GM23248 (cell line): ENCODE results near the gene RPUSD2. TPM values are rescaled to one million over a fixed set of nuclear protein-coding genes. Genes with fewer than 3 reads are reported as not detected.

ENCODE experiments used
- DNase-seq: peaks from one replicate; pipeline ENCODE4 v3.0.0-alpha.2; 2015
- H2AFZ ChIP-seq: fragments of 200-600 bp; sonication (generic); 2 replicates; pipeline ENCODE4 v1.6.1; 2016; ENCODE audit warnings: antibody characterized with exemption
- H3F3A ChIP-seq: fragments of 200-600 bp; sonication (generic); 2 replicates; pipeline ENCODE4 v1.6.1; 2016; ENCODE audit warnings: mild to moderate bottlenecking, antibody characterized with exemption, mixed run types; ENCODE audit not compliant: insufficient read depth
- H3K27ac ChIP-seq: fragments of 200-600 bp; sonication (generic); 2 replicates; pipeline ENCODE4 v1.5.1; 2016; ENCODE audit warnings: mild to moderate bottlenecking
- H3K27me3 ChIP-seq: fragments of 200-600 bp; sonication (generic); replicated peaks from 2 replicates; pipeline ENCODE4 v1.6.1; 2016; ENCODE audit warnings: mild to moderate bottlenecking; ENCODE audit not compliant: insufficient read depth
- H3K36me3 ChIP-seq: fragments of 200-600 bp; sonication (generic); 2 replicates; pipeline ENCODE4 v1.6.1; 2016; ENCODE audit warnings: low read depth, mild to moderate bottlenecking
- H3K4me1 ChIP-seq: fragments of 200-600 bp; sonication (generic); 2 replicates; pipeline ENCODE4 v1.6.1; 2016; ENCODE audit warnings: mild to moderate bottlenecking; ENCODE audit not compliant: insufficient read depth
- H3K4me2 ChIP-seq: fragments of 200-600 bp; sonication (generic); one replicate; pipeline ENCODE4 v1.6.1; 2016; ENCODE audit warnings: mild to moderate bottlenecking; ENCODE audit not compliant: unreplicated experiment
- H3K4me3 ChIP-seq: fragments of 200-600 bp; sonication (generic); 2 replicates; pipeline ENCODE4 v1.5.1; 2016; ENCODE audit warnings: mild to moderate bottlenecking
- H3K79me2 ChIP-seq: fragments of 200-600 bp; sonication (generic); 2 replicates; pipeline ENCODE4 v1.6.1; 2016; ENCODE audit warnings: mild to moderate bottlenecking; ENCODE audit not compliant: insufficient read depth
- H3K9ac ChIP-seq: fragments of 200-600 bp; sonication (generic); 2 replicates; pipeline ENCODE4 v1.6.1; 2016; ENCODE audit warnings: mild to moderate bottlenecking
- H3K9me2 ChIP-seq: fragments of 200-600 bp; sonication (generic); 2 replicates; pipeline ENCODE4 v1.6.1; 2016; ENCODE audit warnings: mixed run types, mild to moderate bottlenecking, moderate library complexity; ENCODE audit not compliant: insufficient read depth
- H3K9me3 ChIP-seq: fragments of 200-600 bp; sonication (generic); one replicate; pipeline ENCODE4 v1.6.1; 2017; ENCODE audit warnings: low read depth
- H4K20me1 ChIP-seq: fragments of 200-600 bp; sonication (generic); 2 replicates; pipeline ENCODE4 v1.6.0; 2016; ENCODE audit not compliant: insufficient read depth
- EZH2 ChIP-seq: fragments of 200-600 bp; sonication (generic); IDR thresholded peaks from 2 replicates; pipeline ENCODE4 v1.6.1; 2018; ENCODE audit warnings: antibody characterized with exemption, mild to moderate bottlenecking; ENCODE audit not compliant: insufficient read depth, poor library complexity, severe bottlenecking
- EZH2phosphoT487 ChIP-seq: fragments of 200-600 bp; sonication (generic); IDR thresholded peaks from 2 replicates; pipeline ENCODE4 v1.6.1; 2018; ENCODE audit warnings: antibody characterized with exemption, moderate library complexity, mild to moderate bottlenecking, low read depth; ENCODE audit not compliant: insufficient read depth
- WGBS, 2 experiments: methylation state at CpG; one replicate each; pipeline ENCODE4 v1.1.6; 2015 to 2017; ENCODE audit warnings: low lambda C conversion rate in 2 of 2, low coverage in 1 of 2; ENCODE audit errors: missing lambda C conversion rate in 2 of 2; 5-methylcytosine and 5-hydroxymethylcytosine counted together
- in situ Hi-C: fragments of 300-500 bp; cut with MboI; formaldehyde crosslinking; loops from 2 replicates; pipeline ENCODE4 v1.15.0; 2020
- polyA plus RNA-seq: library from polyadenylated mRNA; unstranded; fragments of >200 nt; fragmentation: Nextera tagmentation; extraction: Ambion mirVana; gene quantifications from 2 replicates; pipeline ENCODE4 v1.2.1, GENCODE V29; 2016
- total RNA-seq: library from RNA; depleted of rRNA; stranded (reverse); fragments of >200 nt; shearing (Covaris generic); gene quantifications from 2 replicates; pipeline ENCODE4 v1.2.3, GENCODE V29; 2014

The RPUSD2 gene
- total and polyA plus RNA-seq, 2 experiments from 2014 or later = 9.6 to 12.8 TPM

DNA sequence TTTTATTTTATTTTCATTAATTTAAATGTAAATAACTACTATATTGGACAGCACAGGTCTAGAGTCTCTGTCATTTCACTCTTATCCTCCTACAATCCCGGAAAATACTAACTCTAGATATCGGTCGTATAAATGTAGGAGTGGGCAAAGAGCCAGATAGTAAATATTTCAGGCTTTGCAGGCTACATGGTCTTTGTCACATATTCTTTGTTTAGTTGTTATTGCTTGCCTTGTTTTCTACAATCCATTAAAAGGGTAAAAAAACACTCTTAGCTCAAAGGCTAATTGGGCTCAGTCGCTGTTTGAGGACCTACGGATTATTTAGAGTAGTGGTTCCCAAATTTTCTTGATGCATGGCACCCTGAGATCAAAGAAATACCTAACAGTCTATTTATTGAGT, 26.7 kb downstream of the RPUSD2 start:
- Histone ChIP-seq H3K4me3 (peak overlapping the region; percentile 93; the same call in 1 of the 2 replicates), H3K4me2 (peak overlapping the region; percentile 79), H3F3A (peaks cover 9% of the 10 kb centered on the region), H3K9me3 (no peaks in the 10 kb centered on the region), H3K4me1 (no peaks in the 10 kb centered on the region), H2AFZ (peak overlapping the region; percentile 47; the same call in 1 of the 2 replicates), H4K20me1 (no peaks in the 10 kb centered on the region), H3K9me2 (no peaks in the 10 kb centered on the region), H3K36me3 (no peaks in the 10 kb centered on the region), H3K27ac (no peak overlapping the region), H3K27me3 (no peaks in the 10 kb centered on the region), H3K79me2 (peaks cover 59% of the 10 kb centered on the region), H3K9ac (no peak overlapping the region)
- in situ Hi-C loops = no loop called here
- TF ChIP-seq EZH2phosphoT487 (no peak), EZH2 (no peak)
- no peak for DNase-seq
- 48 to 57% methylated on average over 5 of the region's 5 CpGs for WGBS, 2 experiments

DNA sequence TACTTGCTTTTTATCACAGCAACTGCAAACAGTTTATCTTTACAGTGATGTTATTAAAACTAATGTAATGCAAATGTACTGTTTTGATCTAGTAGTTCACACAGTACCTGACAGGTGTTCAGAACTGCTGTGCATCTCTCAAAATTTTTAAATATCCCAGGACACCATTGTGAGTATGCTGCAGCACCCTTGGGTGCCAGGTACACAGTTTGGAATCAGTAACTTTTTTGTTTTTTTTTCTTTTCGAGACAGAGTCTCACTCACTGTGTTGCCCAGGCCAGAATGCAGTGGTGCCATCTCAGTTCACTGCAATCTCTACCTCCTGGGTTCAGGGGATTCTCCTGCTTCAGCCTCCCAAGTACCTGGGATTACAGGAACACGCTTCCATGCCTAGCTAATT, 27.9 kb downstream of the RPUSD2 start:
- H3K4me3 ChIP-seq = no peak overlapping the region
- no peaks in the 10 kb centered on the region for H3K4me1 ChIP-seq
- H3K4me2 ChIP-seq = no peak overlapping the region
- no peak overlapping the region for H3K27ac ChIP-seq
- no peaks in the 10 kb centered on the region for H3K36me3 ChIP-seq
- no peaks in the 10 kb centered on the region for H3K27me3 ChIP-seq
- peaks cover 69% of the 10 kb centered on the region for H3K79me2 ChIP-seq
- H3K9me3 ChIP-seq = no peaks in the 10 kb centered on the region
- no peak for DNase-seq
- TF ChIP-seq EZH2phosphoT487 (no peak), EZH2 (no peak)
- in situ Hi-C loops = no loop called here
- H3K9ac ChIP-seq = no peak overlapping the region
- H4K20me1 ChIP-seq = no peaks in the 10 kb centered on the region
- 81 to 90% methylated on average over 2 of the region's 2 CpGs for WGBS, 2 experiments
- no peaks in the 10 kb centered on the region for H3K9me2 ChIP-seq
- peak overlapping the region; percentile 52 for H2AFZ ChIP-seq
- H3F3A ChIP-seq = peaks cover 9% of the 10 kb centered on the region

DNA sequence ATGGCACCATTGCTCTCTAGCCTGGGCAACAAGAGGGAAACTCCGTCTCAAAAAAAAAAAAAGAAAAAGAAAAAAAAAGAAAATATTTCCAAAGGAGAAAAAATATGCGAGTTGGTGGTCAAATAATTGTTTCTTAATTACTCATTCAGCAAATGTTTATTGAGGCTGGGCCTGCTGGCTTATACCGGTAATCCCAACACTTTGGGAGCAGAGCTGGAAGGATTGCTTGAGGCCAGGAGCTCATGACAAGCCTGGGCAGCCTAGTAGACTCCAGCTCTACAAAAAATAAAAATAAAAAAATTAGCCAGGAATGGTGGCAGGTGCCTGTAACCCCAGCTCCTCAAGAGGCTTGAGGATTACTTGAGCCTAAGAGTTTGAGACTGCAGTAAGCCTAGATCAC, 29.0 kb downstream of the RPUSD2 start:
- Histone ChIP-seq H4K20me1 (no peaks in the 10 kb centered on the region), H3K4me1 (no peaks in the 10 kb centered on the region), H3K27me3 (no peaks in the 10 kb centered on the region), H3K9me2 (no peaks in the 10 kb centered on the region), H3F3A (peaks cover 9% of the 10 kb centered on the region), H3K4me2 (no peak overlapping the region), H3K79me2 (peaks cover 78% of the 10 kb centered on the region), H2AFZ (peak overlapping the region; percentile 52; the same call in 1 of the 2 replicates), H3K27ac (no peak overlapping the region), H3K9me3 (no peaks in the 10 kb centered on the region), H3K4me3 (no peak overlapping the region), H3K36me3 (no peaks in the 10 kb centered on the region), H3K9ac (no peak overlapping the region)
- WGBS, 2 experiments = 33 to 34% methylated on average over 3 of the region's 3 CpGs
- in situ Hi-C loops = no loop called here
- no peak for DNase-seq
- TF ChIP-seq EZH2 (no peak), EZH2phosphoT487 (no peak)

DNA sequence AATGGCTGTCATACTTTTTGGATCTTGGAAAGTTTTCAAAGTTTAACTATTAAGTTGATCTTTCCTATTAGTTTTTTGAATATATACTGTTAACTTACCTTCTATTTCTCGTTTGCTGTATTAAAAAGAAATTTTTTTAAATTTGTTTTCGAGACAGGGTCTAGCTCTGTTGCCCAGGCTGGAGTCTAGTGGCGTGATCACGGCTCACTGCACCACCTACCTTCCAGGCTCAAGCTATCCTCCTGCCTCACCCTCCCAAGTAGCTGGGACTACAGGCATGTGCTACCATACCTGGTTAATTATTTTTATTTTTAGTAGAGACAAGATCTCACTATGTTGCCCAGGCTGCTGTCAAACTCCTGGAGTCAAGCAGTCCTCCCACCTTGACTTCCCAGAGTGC, 29.6 kb downstream of the RPUSD2 start:
- Histone ChIP-seq H2AFZ (peak overlapping the region; percentile 52; the same call in 1 of the 2 replicates), H3K4me3 (no peak overlapping the region), H3K9ac (no peak overlapping the region), H3K36me3 (no peaks in the 10 kb centered on the region), H3K27me3 (no peaks in the 10 kb centered on the region), H3K4me2 (no peak overlapping the region), H3K9me2 (no peaks in the 10 kb centered on the region), H3K79me2 (peaks cover 83% of the 10 kb centered on the region), H3K9me3 (no peaks in the 10 kb centered on the region), H4K20me1 (no peaks in the 10 kb centered on the region), H3K27ac (no peak overlapping the region), H3K4me1 (no peaks in the 10 kb centered on the region), H3F3A (peaks cover 9% of the 10 kb centered on the region)
- in situ Hi-C loops = no loop called here
- TF ChIP-seq EZH2phosphoT487 (no peak), EZH2 (no peak)
- WGBS, 2 experiments = 70 to 71% methylated on average over 4 of the region's 4 CpGs
- no peak for DNase-seq

DNA sequence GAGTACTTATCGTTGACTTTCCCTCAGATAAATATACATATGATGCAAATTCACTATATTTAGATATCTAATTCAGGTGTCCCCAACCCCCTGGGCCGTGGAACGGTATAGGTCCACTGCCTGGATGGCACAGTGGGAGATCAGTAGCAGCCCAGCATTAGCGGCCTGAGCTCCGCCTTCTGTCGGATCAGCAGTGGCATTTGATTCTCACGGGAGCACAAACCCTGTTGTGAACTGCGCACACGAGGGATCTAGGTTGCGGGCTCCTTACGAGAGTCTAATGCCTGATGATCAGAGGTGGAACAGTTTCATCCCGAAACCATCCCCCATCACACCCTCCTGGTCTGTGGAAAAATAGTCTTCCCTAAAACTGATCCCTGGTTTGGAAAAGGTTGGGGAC, 31.9 kb downstream of the RPUSD2 start:
- H3K36me3 ChIP-seq = no peaks in the 10 kb centered on the region
- 92% methylated on average over 12 of the region's 12 CpGs for WGBS, 2 experiments
- H3K79me2 ChIP-seq = peaks cover 80% of the 10 kb centered on the region
- H3K4me3 ChIP-seq = no peak overlapping the region
- H4K20me1 ChIP-seq = no peaks in the 10 kb centered on the region
- H3K27me3 ChIP-seq = no peaks in the 10 kb centered on the region
- H2AFZ ChIP-seq = peak overlapping the region; percentile 53; the same call in 1 of the 2 replicates
- no peak for TF ChIP-seq EZH2phosphoT487
- no peak for TF ChIP-seq EZH2
- in situ Hi-C loops = no loop called here
- no peaks in the 10 kb centered on the region for H3F3A ChIP-seq
- no peak overlapping the region for H3K9ac ChIP-seq
- DNase-seq = no peak
- H3K4me2 ChIP-seq = no peak overlapping the region
- H3K4me1 ChIP-seq = no peaks in the 10 kb centered on the region
- H3K9me2 ChIP-seq = no peaks in the 10 kb centered on the region
- H3K27ac ChIP-seq = no peak overlapping the region
- H3K9me3 ChIP-seq = no peaks in the 10 kb centered on the region
